Fibroblast of the aortic adventitia (primary cell): Measurements from ENCODE around the gene JAKMIP1. TPM values are rescaled to one million over a fixed set of nuclear protein-coding genes. Genes with fewer than 3 reads are reported as not detected.

Source experiments
- DNase-seq: peaks from one replicate; pipeline ENCODE4 v3.0.0-alpha.2; 2010; ENCODE audit warnings: low read depth
- H3K4me3 ChIP-seq: 2 replicates; pipeline ENCODE4 v1.5.1; 2011; ENCODE audit warnings: low read depth, mild to moderate bottlenecking, control low read depth, low read length, moderate library complexity
- CTCF ChIP-seq: IDR thresholded peaks from 2 replicates; pipeline ENCODE4 v1.5.1; 2011; ENCODE audit warnings: mild to moderate bottlenecking, low read length, control low read depth, inconsistent platforms; ENCODE audit not compliant: insufficient read depth
- total RNA-seq: library from RNA; depleted of rRNA; stranded (reverse); fragments of >200 nt; gene quantifications from 2 replicates; pipeline ENCODE4 v1.2.3, GENCODE V29; 2012; ENCODE audit warnings: low replicate concordance

Gene JAKMIP1
- total RNA-seq, 1 donor: not detected

DNA sequence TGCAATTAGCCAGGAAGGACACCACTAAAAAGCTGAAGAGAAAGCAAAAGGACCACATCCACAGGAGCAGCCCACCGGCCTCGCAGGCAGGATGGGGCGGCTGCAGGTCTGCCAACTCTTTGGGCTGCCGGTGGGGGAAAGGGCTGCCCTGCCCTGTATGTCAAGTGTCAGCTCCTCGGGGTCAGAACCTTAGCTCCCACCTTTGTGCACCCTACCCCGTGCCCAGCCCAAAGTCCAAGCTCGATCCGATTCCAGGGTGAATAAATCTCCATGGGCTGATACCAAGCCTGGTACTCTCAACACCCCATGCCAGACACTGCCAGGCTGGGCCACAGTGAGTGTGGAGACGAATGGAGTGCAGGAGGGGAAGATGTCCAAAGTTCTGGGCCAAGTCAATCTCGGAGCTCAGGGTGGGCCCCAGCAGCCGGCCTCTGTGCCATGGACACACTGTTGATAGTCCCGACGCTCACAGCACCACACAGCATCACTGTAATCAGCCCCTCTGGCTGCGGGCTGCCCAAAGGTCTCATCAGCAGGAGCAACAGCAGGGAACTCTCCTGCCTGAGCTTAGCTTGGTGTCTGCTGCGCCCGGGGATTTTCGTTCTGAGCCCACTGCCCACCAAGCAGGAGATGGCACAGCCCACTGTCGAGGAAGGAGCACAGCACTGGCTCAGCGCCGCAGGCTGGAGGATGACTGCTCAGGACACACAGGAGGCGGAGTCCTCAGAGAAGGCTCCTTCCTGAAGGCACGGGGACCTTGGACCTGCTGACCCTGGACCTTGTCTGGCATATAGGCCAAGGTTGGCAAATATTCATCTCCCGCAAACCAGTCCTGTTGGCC, 84.4 kb downstream of the JAKMIP1 start:
- no peak overlapping the region for H3K4me3 ChIP-seq
- no peak for TF ChIP-seq CTCF
- no peak for DNase-seq

- no peak overlapping the region for H3K4me3 ChIP-seq
- DNase-seq: no peak
- no peak for TF ChIP-seq CTCF
Measured at GRCh38 chr4:6115342-6115741, 85.0 kb downstream of the JAKMIP1 start.

GRCh38 chr4:6114601-6115000, 85.7 kb downstream of the JAKMIP1 start:
- no peak for TF ChIP-seq CTCF
- H3K4me3 ChIP-seq: no peak overlapping the region
- DNase-seq: no peak

GRCh38 chr4:6114181-6114580, 86.2 kb downstream of the JAKMIP1 start:
- no peak for TF ChIP-seq CTCF
- no peak overlapping the region for H3K4me3 ChIP-seq
- DNase-seq: no peak

DNA sequence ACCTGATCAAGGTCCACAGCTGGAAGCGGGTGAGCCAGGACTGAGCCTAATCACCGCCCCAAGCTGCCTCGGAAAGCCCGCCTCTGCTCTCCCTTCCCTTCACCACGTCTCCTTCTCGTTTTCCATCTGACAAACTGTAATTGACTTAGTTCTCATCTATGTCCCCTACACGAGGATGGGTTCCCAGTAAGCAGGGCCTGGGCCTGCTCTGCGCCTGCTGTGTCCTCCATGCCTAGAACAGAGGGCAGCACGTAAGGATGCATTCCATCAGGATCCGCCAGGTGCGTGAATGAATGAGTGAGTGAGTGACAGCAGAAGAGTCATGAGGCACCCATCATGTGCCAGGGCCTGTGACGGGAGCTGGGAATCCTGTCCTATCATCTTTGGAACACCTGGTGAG, 86.7 kb downstream of the JAKMIP1 start:
- DNase-seq: no peak
- no peak overlapping the region for H3K4me3 ChIP-seq
- TF ChIP-seq CTCF: no peak

- DNase-seq: no peak
- H3K4me3 ChIP-seq: no peak overlapping the region
- no peak for TF ChIP-seq CTCF
Measured at GRCh38 chr4:6112606-6113290, 87.6 kb downstream of the JAKMIP1 start.
